HTERT RPE-1 (cell line): Measurements from ENCODE around the gene TRPM2.

Experiments used
- in situ Hi-C: fragments of 300-500 bp; cut with MboI; formaldehyde crosslinking; loops from 4 replicates; pipeline ENCODE4 v1.14.3; 2020; ENCODE audit warnings: low sequenced_read_pairs

Gene TRPM2

DNA sequence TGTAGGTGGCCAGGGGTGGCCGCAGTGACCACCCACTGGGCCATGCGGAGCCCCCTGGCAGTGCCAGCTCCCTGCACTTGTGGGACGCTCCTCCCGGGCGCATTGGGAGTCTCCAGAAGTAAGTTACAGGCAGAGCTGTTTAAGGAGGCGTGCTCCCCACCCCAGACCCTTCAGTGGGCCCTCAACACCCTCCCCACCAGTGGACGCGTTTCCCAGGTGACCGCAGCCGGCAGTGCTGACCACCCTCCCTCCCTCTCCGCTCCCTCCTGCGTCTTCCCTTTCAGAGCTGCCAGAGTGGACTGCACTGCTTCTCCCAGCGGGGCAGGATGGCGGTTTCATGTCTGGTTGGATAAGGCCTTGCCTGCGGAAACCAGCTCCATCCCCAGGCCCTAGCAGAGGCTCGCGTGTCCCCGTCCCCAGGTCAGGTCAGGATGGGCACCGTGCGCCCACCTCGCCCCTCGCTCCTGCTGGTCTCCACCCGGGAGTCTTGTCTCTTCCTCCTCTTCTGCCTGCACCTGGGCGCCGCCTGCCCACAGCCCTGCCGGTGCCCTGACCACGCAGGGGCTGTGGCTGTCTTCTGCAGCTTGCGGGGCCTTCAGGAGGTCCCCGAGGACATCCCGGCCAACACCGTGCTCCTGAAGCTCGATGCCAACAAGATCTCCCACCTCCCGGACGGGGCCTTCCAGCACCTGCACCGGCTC lies 102.9 kb downstream of the TRPM2 start:
- in situ Hi-C loops = no loop called here

DNA sequence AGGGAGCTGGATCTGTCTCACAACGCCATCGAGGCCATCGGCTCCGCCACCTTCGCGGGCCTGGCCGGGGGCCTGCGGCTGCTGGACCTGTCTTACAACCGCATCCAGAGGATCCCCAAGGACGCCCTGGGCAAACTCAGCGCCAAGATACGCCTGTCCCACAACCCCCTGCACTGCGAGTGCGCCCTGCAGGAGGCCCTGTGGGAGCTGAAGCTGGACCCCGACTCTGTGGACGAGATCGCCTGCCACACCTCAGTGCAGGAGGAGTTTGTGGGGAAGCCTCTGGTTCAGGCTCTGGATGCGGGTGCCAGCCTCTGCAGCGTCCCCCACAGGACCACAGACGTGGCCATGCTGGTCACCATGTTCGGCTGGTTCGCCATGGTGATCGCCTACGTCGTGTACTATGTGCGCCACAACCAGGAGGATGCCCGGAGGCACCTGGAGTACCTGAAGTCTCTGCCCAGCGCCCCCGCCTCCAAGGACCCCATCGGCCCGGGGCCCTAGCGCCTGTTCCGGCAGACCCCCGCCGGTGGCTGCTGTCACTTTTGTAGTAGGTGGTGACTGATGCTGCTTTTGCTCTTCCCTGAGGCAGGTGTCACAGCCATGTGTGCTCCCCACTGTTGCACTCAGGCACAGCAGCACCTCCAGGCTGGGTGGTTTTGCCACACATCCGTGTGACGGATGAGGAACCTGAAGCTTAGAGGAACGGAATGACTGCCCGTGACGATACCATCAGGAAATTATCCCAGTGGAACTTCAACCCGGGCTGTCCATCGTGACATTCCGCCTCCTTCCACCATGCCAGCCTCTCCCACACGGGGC lies 103.7 kb downstream of the TRPM2 start:
- in situ Hi-C loops = no loop called here

DNA sequence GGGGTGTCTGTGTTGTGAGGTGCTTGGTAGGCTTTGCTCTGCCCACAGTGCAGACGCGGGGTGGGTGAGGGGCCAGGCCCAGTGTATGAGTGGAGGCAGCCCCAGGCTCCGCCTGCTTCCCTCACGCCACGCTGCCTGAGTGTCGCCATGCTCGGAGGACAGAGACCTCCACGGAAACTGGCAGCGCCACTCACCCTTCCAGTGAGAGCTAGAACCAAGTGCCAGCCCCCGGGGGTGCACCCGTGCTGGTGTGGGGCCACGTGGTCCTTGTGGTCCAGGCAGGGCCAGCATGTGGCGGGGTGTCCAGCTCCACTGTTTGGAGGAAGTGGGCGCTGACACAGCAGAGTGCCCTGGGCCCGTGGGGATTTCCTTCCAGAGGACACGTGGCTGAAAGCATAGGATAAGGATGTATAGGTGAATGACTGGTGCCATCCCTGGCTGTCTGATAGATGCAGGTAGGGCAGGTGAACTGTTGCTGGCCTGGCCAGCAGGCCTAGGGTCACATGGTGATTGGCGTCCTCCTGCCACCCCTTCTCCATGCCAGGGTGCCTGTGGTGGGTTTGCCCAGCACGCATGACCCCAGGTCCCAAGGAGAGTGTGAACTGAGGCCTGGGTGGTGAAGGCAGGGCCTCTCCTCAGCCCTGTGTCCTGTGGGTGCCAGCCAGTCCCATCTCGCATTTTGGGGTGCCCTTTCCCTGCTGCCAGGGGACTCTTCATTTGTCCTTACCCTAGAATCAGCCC lies 105.7 kb downstream of the TRPM2 start:
- in situ Hi-C loops = no loop called here

- in situ Hi-C loops = no loop called here
These were observed 106.5 kb downstream of the TRPM2 start for GRCh38 chr21:44459712-44460440.

- in situ Hi-C loops = no loop called here
These were observed 107.0 kb downstream of the TRPM2 start for GRCh38 chr21:44460441-44460755.

- in situ Hi-C loops = no loop called here
These were observed 107.6 kb downstream of the TRPM2 start for GRCh38 chr21:44461005-44461404.

DNA sequence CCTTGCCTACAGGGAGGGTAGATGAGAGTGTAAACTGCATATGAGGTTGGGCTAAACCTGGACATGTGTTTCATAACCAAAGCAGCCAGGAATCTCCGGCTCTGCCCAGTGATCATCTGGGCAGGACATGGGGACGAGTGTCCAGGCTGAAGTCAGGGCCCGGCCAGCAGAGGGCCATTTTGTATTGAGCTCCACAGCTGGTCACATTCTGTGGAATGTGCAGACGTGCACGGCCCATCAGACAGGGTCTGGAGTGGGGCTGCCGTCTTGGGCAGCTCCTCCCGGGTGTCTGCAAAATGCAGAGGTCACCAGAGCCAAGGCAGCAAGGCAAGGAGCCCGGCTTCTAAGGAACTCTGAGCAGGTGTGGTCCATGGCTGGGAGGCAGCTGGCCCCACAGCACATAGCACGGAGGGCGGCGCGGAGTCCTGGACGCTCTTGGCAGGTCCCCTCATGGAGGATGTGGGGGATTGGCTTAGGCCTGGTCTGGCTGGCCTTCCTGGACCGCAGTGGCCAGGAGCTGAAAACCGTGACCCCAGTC lies 108.1 kb downstream of the TRPM2 start:
- in situ Hi-C loops = no loop called here

DNA sequence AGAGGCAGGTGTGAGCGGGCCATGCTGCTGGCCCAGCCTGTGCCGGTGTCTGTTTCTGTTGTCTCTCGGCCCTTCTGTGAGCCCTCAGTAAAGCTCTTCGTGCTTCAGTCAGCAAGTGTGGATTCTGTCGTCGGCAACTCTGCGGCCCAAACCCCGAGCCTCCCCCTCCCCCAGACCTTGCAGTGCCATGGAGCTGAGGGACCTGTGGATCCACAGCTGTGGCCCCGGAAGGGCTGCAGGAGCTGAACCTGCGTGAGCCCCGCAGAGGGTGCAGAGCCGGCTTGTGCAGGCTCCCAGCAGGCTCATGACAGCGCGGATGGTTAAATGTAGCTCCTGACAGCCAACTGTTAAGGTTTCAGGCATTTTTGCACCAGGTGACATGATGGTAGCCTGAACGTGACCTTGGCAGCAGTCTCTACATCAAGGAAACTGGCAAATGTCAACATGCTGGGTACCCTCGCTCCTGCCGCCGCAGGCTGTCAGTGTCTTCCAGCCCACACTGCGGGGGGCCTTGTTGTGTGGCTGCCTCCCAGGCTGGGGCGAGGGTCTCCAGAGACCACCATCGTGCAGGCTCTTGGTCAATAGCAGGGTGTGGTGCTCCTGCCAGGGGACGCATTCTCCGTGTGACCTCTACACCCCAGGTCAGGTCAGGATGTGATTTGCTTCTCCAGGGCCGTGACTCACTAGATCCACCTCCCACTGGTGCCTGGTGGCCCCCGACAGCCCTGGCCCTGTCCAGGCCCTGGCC lies 108.8 kb downstream of the TRPM2 start:
- in situ Hi-C loops = no loop called here

- in situ Hi-C loops = no loop called here
These were observed 109.4 kb downstream of the TRPM2 start for GRCh38 chr21:44462834-44463200.

DNA sequence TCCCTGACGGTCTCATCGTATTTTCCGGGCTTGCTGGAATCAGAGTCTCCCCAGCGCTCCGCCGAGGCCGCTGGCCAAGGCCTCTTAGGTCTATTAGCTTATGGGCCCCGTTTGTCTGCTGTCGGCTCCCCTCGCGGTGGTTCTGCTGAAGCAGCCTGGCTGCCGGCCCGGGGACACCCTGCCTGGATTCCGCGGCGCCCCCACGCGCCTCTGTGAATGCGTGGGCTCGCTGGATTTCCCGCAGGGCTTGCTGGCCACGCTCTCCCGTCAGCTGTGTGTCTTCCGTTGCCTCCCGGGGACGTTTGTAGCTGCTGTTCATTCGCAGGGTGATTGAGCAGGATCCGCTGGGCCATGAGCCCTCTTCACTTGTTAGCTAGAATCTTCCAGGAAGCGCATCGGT lies 110.3 kb downstream of the TRPM2 start:
- in situ Hi-C loops = no loop called here

DNA sequence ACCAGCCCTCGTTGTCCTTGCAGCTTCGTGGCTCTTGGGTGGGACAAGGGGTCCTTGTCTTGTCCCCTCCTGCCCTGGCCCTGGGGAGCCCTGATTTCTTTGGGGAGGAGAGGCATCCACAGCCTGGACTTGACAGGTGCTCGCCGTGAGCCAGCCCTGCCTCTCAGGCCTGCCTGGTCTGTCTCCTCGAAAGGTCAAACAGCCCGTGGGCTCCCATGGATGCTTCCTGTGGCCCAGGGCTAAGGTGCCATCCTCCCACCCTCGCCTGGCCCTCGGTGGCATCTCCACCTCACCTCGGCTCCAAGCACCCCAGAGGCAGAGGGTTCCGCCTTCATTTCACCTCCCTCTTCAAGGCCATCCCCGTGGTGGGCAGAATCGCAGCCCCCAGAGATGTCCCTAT lies 110.9 kb downstream of the TRPM2 start:
- in situ Hi-C loops = no loop called here

- in situ Hi-C loops = no loop called here
These were observed 113.0 kb downstream of the TRPM2 start for GRCh38 chr21:44466351-44466954.

- in situ Hi-C loops = no loop called here
These were observed 113.8 kb downstream of the TRPM2 start for GRCh38 chr21:44466996-44467858.

GRCh38 chr21:44467859-44468195 lies 114.4 kb downstream of the TRPM2 start:
- in situ Hi-C loops = no loop called here

GRCh38 chr21:44471341-44471740 lies 117.9 kb downstream of the TRPM2 start:
- in situ Hi-C loops = no loop called here

DNA sequence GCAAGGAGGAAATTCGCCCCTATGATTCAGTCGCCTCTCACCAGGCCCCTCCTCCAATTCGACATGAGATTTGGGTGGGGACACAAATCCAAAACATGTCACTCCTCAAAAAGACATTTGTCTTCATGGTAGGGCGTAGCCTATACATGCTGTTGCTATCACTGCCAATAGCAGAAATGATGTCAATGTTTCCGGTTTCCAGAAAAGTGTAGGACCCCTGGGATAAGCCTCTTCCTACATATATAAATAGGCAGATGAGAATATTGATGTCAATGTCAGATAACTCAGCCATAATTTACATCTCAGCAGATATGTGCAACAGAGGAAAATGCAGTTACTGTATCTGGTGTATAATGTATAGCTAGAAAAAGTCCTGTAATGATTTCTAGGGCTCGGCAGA lies 118.6 kb downstream of the TRPM2 start:
- in situ Hi-C loops = no loop called here

DNA sequence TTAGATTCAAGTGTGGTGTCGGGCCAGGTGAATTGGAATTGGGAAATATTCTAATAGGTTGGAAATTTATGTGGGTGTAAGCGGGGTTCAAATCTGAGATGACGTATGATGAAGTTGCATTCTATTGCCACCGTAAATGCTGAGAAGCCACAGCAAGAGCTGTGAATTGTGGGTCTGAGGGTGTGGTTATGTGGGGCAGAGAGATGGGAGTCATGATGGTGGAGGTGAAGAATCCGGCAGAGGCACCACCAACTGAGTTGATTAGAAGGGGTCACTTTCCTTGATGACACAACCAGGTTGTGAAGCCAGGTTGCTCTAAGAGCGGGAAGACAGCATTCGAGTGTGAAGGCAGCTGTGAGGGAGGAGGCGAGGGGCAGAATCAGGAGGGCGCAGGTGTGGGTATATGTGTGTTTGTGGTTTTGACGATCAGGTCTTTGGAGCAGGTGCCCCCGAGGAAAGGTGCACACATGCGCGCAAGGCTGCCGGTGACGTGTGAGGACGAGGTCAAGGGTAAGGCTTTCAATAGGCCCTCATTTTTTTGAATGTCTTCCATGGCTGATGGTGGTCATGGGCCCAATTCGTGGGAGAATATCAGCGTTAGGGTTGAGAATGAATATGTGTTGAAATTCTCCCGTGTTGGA lies 120.6 kb downstream of the TRPM2 start:
- in situ Hi-C loops = no loop called here

- in situ Hi-C loops = no loop called here
These were observed 121.9 kb downstream of the TRPM2 start for GRCh38 chr21:44475266-44475845.
